ENCODE measurements around the gene SSMEM1. TPM values are rescaled to one million over a fixed set of nuclear protein-coding genes. Genes with fewer than 3 reads are reported as not detected.

The SSMEM1 gene
- not detected in 2 replicates for total RNA-seq

- no peak for TF ChIP-seq CTCF (IDR thresholded peaks at IDR 0.05)
- no peak within 1 kb of the TSS for H3K4me3 Mint-ChIP-seq
- ChIA-PET CTCF (interaction anchor here (1.6 kb wide), 1 partner anchor 12 kb away, joined by 3 read pairs; no protein-coding TSS in a partner anchor), POLR2A (no interaction called here)
- peaks cover 17% of the 10 kb centered on the region for H3K36me3 Mint-ChIP-seq (ENCODE audit: low read depth)
- H3K27ac Mint-ChIP-seq: no peak within 1 kb of the TSS
- H3K9me3 Mint-ChIP-seq: no peaks in the 10 kb centered on the region
- DNase-seq (no peak), ATAC-seq (ENCODE audit: low read depth) (no peak)
- intact Hi-C loops (cut with micrococcal nuclease): loop anchor here (5.0 to 10.0 kb wide), 2 partner anchors 255 to 547 kb away; partner anchors contain the start of gene UBE2H
- H3K4me1 Mint-ChIP-seq: peaks cover 16% of the 10 kb centered on the region
- peaks cover 7% of the 10 kb centered on the region for H3K27me3 Mint-ChIP-seq
These were observed at the start of gene SSMEM1 for GRCh38 chr7:130207642-130208041. Gene SSMEM1 (plus strand): TSS chr7:130207860. CDS start chr7:130207911, 51 bp downstream.

- DNase-seq: no peak
- Mint-ChIP-seq H3K4me3 (no peak overlapping the region), H3K9me3 (peaks cover 2% of the 10 kb centered on the region), H3K36me3 (ENCODE audit: low read depth) (peaks cover 61% of the 10 kb centered on the region), H3K4me1 (no peaks in the 10 kb centered on the region), H3K27ac (no peak overlapping the region), H3K27me3 (no peaks in the 10 kb centered on the region)
- ATAC-seq (ENCODE audit: low read depth): no peak
- intact Hi-C loops (cut with micrococcal nuclease): no loop called here
- CTCF ChIA-PET: no interaction called here
- TF ChIP-seq CTCF (IDR thresholded peaks at IDR 0.05): no peak
- POLR2A ChIA-PET: interaction anchor here (0.6 to 1.2 kb wide), 2 partner anchors 9 to 19 kb away, joined by 3 read pairs; no protein-coding TSS in a partner anchor
These were observed 47.6 kb upstream of the SSMEM1 start for GRCh38 chr7:130160023-130160422.

GRCh38 chr7:130160455-130160854, 47.2 kb upstream of the SSMEM1 start:
- intact Hi-C loops (cut with micrococcal nuclease): no loop called here
- ATAC-seq (ENCODE audit: low read depth): no peak
- Mint-ChIP-seq H3K9me3 (peaks cover 2% of the 10 kb centered on the region), H3K27ac (peak overlapping the region; percentile 12), H3K4me3 (no peak overlapping the region), H3K4me1 (no peaks in the 10 kb centered on the region), H3K36me3 (ENCODE audit: low read depth) (peaks cover 65% of the 10 kb centered on the region), H3K27me3 (no peaks in the 10 kb centered on the region)
- POLR2A ChIA-PET: interaction anchor here (1.2 kb wide), 1 partner anchor 19 kb away, joined by 3 read pairs; no protein-coding TSS in a partner anchor
- CTCF ChIA-PET: no interaction called here
- no peak for TF ChIP-seq CTCF (IDR thresholded peaks at IDR 0.05)
- no peak for DNase-seq

GRCh38 chr7:130162196-130162595, 45.5 kb upstream of the SSMEM1 start:
- intact Hi-C loops (cut with micrococcal nuclease): no loop called here
- CTCF ChIA-PET: no interaction called here
- Mint-ChIP-seq H3K27me3 (no peaks in the 10 kb centered on the region), H3K36me3 (ENCODE audit: low read depth) (peaks cover 74% of the 10 kb centered on the region), H3K4me1 (no peaks in the 10 kb centered on the region), H3K4me3 (no peak overlapping the region), H3K27ac (no peak overlapping the region), H3K9me3 (no peaks in the 10 kb centered on the region)
- POLR2A ChIA-PET: no interaction called here
- TF ChIP-seq CTCF (IDR thresholded peaks at IDR 0.05): no peak
- ATAC-seq (ENCODE audit: low read depth): no peak
- no peak for DNase-seq

GRCh38 chr7:130174237-130174959, 33.3 kb upstream of the SSMEM1 start:
- Mint-ChIP-seq H3K36me3 (ENCODE audit: low read depth) (peaks cover 66% of the 10 kb centered on the region), H3K9me3 (no peaks in the 10 kb centered on the region), H3K4me3 (no peak overlapping the region), H3K4me1 (no peaks in the 10 kb centered on the region), H3K27ac (no peak overlapping the region), H3K27me3 (no peaks in the 10 kb centered on the region)
- ATAC-seq (ENCODE audit: low read depth) (no peak), DNase-seq (no peak)
- intact Hi-C loops (cut with micrococcal nuclease): no loop called here
- ChIA-PET CTCF (no interaction called here), POLR2A (no interaction called here)
- no peak for TF ChIP-seq CTCF (IDR thresholded peaks at IDR 0.05)
